ENCODE data around the gene CAMKMT.

The CAMKMT gene

GRCh38 chr2:44462934-44463849 lies 101.4 kb downstream of the CAMKMT start:
- no peaks in the 10 kb centered on the region for H3K4me1 ChIP-seq (ENCODE audit: control insufficient read depth in 1 of 2, insufficient read depth in 1 of 2, low read depth in 1 of 2, low read length in 1 of 2)
- H3K9me3 ChIP-seq: no peaks in the 10 kb centered on the region
- H3K27me3 ChIP-seq: no peaks in the 10 kb centered on the region
- no peak overlapping the region for H3K27ac ChIP-seq
- no peak for TF ChIP-seq CTCF (IDR thresholded peaks at IDR 0.05)
- no peak overlapping the region for H3K4me3 ChIP-seq (ENCODE audit: low read depth in 1 of 2, low read length in 1 of 2)
- no peaks in the 10 kb centered on the region for H3K36me3 ChIP-seq

GRCh38 chr2:44464437-44464836 lies 102.7 kb downstream of the CAMKMT start:
- no peak overlapping the region for H3K4me3 ChIP-seq (ENCODE audit: low read depth in 1 of 2, low read length in 1 of 2)
- TF ChIP-seq CTCF (IDR thresholded peaks at IDR 0.05): no peak
- no peaks in the 10 kb centered on the region for H3K9me3 ChIP-seq
- H3K27me3 ChIP-seq: no peaks in the 10 kb centered on the region
- H3K36me3 ChIP-seq: no peaks in the 10 kb centered on the region
- H3K4me1 ChIP-seq (ENCODE audit: control insufficient read depth in 1 of 2, insufficient read depth in 1 of 2, low read depth in 1 of 2, low read length in 1 of 2): no peaks in the 10 kb centered on the region
- H3K27ac ChIP-seq: no peak overlapping the region

- H3K27ac ChIP-seq: no peak overlapping the region
- H3K4me3 ChIP-seq (ENCODE audit: low read depth in 1 of 2, low read length in 1 of 2): no peak overlapping the region
These were observed 108.4 kb downstream of the CAMKMT start for GRCh38 chr2:44470151-44470550.

GRCh38 chr2:44477657-44478414 lies 116.1 kb downstream of the CAMKMT start:
- Histone ChIP-seq H3K4me3 (ENCODE audit: low read depth in 1 of 2, low read length in 1 of 2) (no peak overlapping the region), H3K9me3 (no peaks in the 10 kb centered on the region), H3K4me1 (ENCODE audit: control insufficient read depth in 1 of 2, insufficient read depth in 1 of 2, low read depth in 1 of 2, low read length in 1 of 2) (no peaks in the 10 kb centered on the region), H3K36me3 (no peaks in the 10 kb centered on the region), H3K27ac (no peak overlapping the region), H3K27me3 (no peaks in the 10 kb centered on the region)
- TF ChIP-seq CTCF (IDR thresholded peaks at IDR 0.05): no peak

More at GRCh38 chr2:44470151-44470550, 108.4 kb downstream of the CAMKMT start:
- H3K27me3 ChIP-seq: no peaks in the 10 kb centered on the region
- H3K9me3 ChIP-seq: no peaks in the 10 kb centered on the region
- no peaks in the 10 kb centered on the region for H3K4me1 ChIP-seq (ENCODE audit: control insufficient read depth in 1 of 2, insufficient read depth in 1 of 2, low read depth in 1 of 2, low read length in 1 of 2)
- TF ChIP-seq CTCF (IDR thresholded peaks at IDR 0.05): no peak
- no peaks in the 10 kb centered on the region for H3K36me3 ChIP-seq

GRCh38 chr2:44479127-44479887 lies 117.6 kb downstream of the CAMKMT start:
- H3K4me1 ChIP-seq (ENCODE audit: control insufficient read depth in 1 of 2, insufficient read depth in 1 of 2, low read depth in 1 of 2, low read length in 1 of 2): no peaks in the 10 kb centered on the region
- no peak for TF ChIP-seq CTCF (IDR thresholded peaks at IDR 0.05)
- H3K4me3 ChIP-seq (ENCODE audit: low read depth in 1 of 2, low read length in 1 of 2): no peak overlapping the region
- H3K27me3 ChIP-seq: no peaks in the 10 kb centered on the region
- no peak overlapping the region for H3K27ac ChIP-seq
- H3K9me3 ChIP-seq: no peaks in the 10 kb centered on the region
- no peaks in the 10 kb centered on the region for H3K36me3 ChIP-seq
